Measurements from ENCODE around the gene BCL2L11.

The BCL2L11 gene

GRCh38 chr2:111117598-111118480 is 2.9 kb upstream of the BCL2L11 start:
- no peak for DNase-seq (ENCODE audit: low read depth)

GRCh38 chr2:111118481-111118980 is 2.2 kb upstream of the BCL2L11 start:
- no peak for DNase-seq (ENCODE audit: low read depth)

GRCh38 chr2:111118981-111119821 is 1.5 kb upstream of the BCL2L11 start:
- no peak for DNase-seq (ENCODE audit: low read depth)

GRCh38 chr2:111119822-111120252 is 877 bp upstream of the BCL2L11 start:
- DNase-seq (ENCODE audit: low read depth) = no peak

GRCh38 chr2:111121028-111121827 is 514 bp downstream of the BCL2L11 start:
- no peak for DNase-seq (ENCODE audit: low read depth)

- peak; percentile 64 for DNase-seq (ENCODE audit: low read depth)
Measured at GRCh38 chr2:111121828-111122630, 1.3 kb downstream of the BCL2L11 start.

- DNase-seq (ENCODE audit: low read depth) = no peak
Measured at GRCh38 chr2:111122631-111123421, 2.1 kb downstream of the BCL2L11 start.

- no peak for DNase-seq (ENCODE audit: low read depth)
Measured at GRCh38 chr2:111123751-111124150, 3.0 kb downstream of the BCL2L11 start.

GRCh38 chr2:111126581-111126980 is 5.9 kb downstream of the BCL2L11 start:
- no peak for DNase-seq (ENCODE audit: low read depth)

GRCh38 chr2:111127351-111127750 is 6.6 kb downstream of the BCL2L11 start:
- no peak for DNase-seq (ENCODE audit: low read depth)

- DNase-seq (ENCODE audit: low read depth) = no peak
Measured at GRCh38 chr2:111128096-111128495, 7.4 kb downstream of the BCL2L11 start.

- DNase-seq (ENCODE audit: low read depth) = no peak
Measured at GRCh38 chr2:111133603-111134002, 12.9 kb downstream of the BCL2L11 start.

GRCh38 chr2:111134055-111134454 is 13.3 kb downstream of the BCL2L11 start:
- DNase-seq (ENCODE audit: low read depth) = no peak

- DNase-seq (ENCODE audit: low read depth) = no peak
Measured at GRCh38 chr2:111135237-111135909, 14.7 kb downstream of the BCL2L11 start.

- DNase-seq (ENCODE audit: low read depth) = no peak
Measured at GRCh38 chr2:111135910-111136297, 15.2 kb downstream of the BCL2L11 start.

- DNase-seq (ENCODE audit: low read depth) = no peak
Measured at GRCh38 chr2:111138839-111139238, 18.1 kb downstream of the BCL2L11 start.

GRCh38 chr2:111139637-111140317 is 19.1 kb downstream of the BCL2L11 start:
- DNase-seq (ENCODE audit: low read depth) = no peak

- DNase-seq (ENCODE audit: low read depth) = no peak
Measured at GRCh38 chr2:111140815-111141214, 20.1 kb downstream of the BCL2L11 start.

- no peak for DNase-seq (ENCODE audit: low read depth)
Measured at GRCh38 chr2:111142101-111142500, 21.4 kb downstream of the BCL2L11 start.
